ENCODE results near the gene LCLAT1.
A peak's percentile ranks its signal among the peaks of the same experiment; 100 is the strongest.
"Not testable (repeated sequence)": the region's sequence is repeated elsewhere in the genome, so short reads cannot be mapped to it uniquely, and the experiment has no call there.

LCLAT1 gene

DNA sequence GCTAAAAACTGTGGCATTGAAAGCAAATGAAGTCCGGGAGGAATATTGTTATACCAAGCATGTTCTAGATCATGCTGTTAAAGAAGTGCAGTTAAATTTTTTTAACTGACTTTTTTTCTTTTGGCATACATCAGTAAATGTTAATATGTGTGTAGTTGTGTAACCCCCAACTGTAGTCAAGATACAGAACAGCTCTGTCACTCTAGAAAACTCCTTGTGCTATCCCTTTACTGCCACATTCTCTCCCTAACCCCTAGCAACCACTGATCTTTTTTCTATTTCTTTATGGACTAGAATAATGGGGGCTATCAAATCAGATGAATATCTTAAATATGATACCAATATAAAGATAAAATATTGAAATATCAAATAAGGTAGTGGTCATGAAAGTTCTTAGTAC, 46.4 kb downstream of the LCLAT1 start:
- Histone ChIP-seq H3K4me3 (ENCODE audit: low read depth, low read length) (no peak overlapping the region), H3K36me3 (replicated peaks) (no peaks in the 10 kb centered on the region), H3K27ac (no peak overlapping the region), H3K27me3 (replicated peaks) (no peaks in the 10 kb centered on the region)
- TF ChIP-seq, protein P1, sequence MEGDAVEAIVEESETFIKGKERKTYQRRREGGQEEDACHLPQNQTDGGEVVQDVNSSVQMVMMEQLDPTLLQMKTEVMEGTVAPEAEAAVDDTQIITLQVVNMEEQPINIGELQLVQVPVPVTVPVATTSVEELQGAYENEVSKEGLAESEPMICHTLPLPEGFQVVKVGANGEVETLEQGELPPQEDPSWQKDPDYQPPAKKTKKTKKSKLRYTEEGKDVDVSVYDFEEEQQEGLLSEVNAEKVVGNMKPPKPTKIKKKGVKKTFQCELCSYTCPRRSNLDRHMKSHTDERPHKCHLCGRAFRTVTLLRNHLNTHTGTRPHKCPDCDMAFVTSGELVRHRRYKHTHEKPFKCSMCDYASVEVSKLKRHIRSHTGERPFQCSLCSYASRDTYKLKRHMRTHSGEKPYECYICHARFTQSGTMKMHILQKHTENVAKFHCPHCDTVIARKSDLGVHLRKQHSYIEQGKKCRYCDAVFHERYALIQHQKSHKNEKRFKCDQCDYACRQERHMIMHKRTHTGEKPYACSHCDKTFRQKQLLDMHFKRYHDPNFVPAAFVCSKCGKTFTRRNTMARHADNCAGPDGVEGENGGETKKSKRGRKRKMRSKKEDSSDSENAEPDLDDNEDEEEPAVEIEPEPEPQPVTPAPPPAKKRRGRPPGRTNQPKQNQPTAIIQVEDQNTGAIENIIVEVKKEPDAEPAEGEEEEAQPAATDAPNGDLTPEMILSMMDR (IDR thresholded peaks at IDR 0.05; ENCODE audit: low read depth, low read length, missing control alignments): no peak
- in situ Hi-C loops (cut with HindIII; ENCODE audit: low pct_ligation_motif_present, low sequenced_read_pairs): no loop called here
- DNase-seq: no peak

DNA sequence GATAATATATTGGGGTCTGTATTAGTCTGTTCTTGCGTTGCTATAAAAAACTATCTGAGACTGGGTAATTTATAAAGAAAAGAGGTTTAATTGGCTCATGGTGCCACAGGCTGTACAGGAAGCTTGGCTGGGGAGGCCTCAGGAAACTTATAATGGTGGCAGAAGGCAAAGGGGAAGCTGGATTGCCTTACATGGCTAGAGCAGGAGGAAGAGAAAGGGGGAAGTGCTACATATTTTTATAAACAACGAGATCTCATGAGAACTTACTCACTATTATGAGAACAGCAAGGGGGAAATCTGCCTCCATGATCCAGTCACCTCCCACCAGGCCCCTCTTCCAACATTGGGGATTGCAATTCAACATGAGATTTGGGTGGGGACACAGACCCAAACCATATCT, 48.9 kb downstream of the LCLAT1 start:
- in situ Hi-C loops (cut with HindIII; ENCODE audit: low pct_ligation_motif_present, low sequenced_read_pairs); H3K4me3 ChIP-seq (ENCODE audit: low read depth, low read length); DNase-seq; H3K27me3 ChIP-seq (replicated peaks); H3K27ac ChIP-seq; H3K36me3 ChIP-seq (replicated peaks): not testable (repeated sequence)

DNA sequence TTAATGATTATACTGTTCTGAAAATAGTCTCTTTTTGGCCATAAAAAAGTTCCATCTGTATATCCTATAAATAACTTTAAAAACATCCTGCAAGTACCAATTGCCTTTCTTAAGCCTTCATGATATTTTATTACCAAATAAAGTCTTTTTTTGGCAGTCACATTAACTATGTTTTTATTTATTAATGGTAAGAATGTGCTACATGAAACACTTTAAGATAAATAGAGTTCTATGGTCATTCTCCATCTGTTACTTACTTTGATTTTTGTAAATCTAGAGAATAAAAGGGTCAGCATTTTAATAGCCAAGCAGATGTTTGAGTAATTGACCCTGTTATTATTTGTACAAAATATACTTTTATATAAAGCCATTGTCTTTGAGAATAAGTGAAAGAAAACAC, 52.6 kb downstream of the LCLAT1 start:
- no peak overlapping the region for H3K4me3 ChIP-seq (ENCODE audit: low read depth, low read length)
- TF ChIP-seq, protein P1 (IDR thresholded peaks at IDR 0.05; ENCODE audit: low read depth, low read length, missing control alignments): no peak
- DNase-seq: no peak
- H3K36me3 ChIP-seq (replicated peaks): no peaks in the 10 kb centered on the region
- no peak overlapping the region for H3K27ac ChIP-seq
- H3K27me3 ChIP-seq (replicated peaks): no peaks in the 10 kb centered on the region
- in situ Hi-C loops (cut with HindIII; ENCODE audit: low pct_ligation_motif_present, low sequenced_read_pairs): no loop called here

DNA sequence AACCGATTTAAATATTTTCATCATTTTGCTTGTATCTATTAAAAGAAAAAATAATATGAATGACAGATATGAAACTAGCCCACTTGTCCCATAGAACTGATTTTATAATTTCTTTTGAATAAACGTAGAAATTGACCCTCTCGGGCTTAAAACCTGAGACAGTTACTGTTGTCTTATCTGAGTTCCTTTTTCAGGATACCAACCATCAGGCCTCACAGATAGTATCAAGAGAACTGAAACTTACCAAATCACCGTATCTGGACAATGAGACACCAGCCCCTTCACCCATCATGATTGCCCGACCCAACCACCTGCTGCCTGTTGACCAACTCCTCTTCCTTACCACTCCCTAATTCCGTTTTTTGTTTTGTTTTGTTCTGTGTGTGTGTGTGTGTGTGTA, 53.7 kb downstream of the LCLAT1 start:
- TF ChIP-seq, protein P1 (IDR thresholded peaks at IDR 0.05; ENCODE audit: low read depth, low read length, missing control alignments): no peak
- no peaks in the 10 kb centered on the region for H3K27me3 ChIP-seq (replicated peaks)
- no peak overlapping the region for H3K4me3 ChIP-seq (ENCODE audit: low read depth, low read length)
- no peak overlapping the region for H3K27ac ChIP-seq
- H3K36me3 ChIP-seq (replicated peaks): no peaks in the 10 kb centered on the region
- in situ Hi-C loops (cut with HindIII; ENCODE audit: low pct_ligation_motif_present, low sequenced_read_pairs): no loop called here
- DNase-seq: no peak

DNA sequence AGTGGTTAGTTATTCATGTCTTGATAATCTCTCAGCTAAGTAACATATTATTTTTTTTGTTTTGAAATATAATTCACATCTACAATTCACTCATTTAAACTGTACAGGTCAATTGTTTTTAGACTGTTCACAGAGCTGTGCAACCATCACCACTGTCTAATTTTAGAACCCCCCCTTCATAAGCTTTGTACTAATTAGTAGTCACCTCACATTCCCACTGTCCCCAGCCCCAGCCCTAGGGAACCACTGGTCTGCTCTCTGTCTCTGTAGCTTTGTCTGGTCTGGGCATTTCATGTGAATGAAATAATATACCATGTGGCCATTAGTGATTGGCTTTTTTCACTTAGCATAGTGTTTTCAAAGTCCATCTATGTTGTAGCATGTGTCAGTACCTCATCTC, 55.3 kb downstream of the LCLAT1 start:
- in situ Hi-C loops (cut with HindIII; ENCODE audit: low pct_ligation_motif_present, low sequenced_read_pairs): no loop called here
- Histone ChIP-seq H3K36me3 (replicated peaks) (no peaks in the 10 kb centered on the region), H3K4me3 (ENCODE audit: low read depth, low read length) (no peak overlapping the region), H3K27me3 (replicated peaks) (no peaks in the 10 kb centered on the region), H3K27ac (no peak overlapping the region)
- TF ChIP-seq, protein P1 (IDR thresholded peaks at IDR 0.05; ENCODE audit: low read depth, low read length, missing control alignments): no peak
- DNase-seq: no peak

DNA sequence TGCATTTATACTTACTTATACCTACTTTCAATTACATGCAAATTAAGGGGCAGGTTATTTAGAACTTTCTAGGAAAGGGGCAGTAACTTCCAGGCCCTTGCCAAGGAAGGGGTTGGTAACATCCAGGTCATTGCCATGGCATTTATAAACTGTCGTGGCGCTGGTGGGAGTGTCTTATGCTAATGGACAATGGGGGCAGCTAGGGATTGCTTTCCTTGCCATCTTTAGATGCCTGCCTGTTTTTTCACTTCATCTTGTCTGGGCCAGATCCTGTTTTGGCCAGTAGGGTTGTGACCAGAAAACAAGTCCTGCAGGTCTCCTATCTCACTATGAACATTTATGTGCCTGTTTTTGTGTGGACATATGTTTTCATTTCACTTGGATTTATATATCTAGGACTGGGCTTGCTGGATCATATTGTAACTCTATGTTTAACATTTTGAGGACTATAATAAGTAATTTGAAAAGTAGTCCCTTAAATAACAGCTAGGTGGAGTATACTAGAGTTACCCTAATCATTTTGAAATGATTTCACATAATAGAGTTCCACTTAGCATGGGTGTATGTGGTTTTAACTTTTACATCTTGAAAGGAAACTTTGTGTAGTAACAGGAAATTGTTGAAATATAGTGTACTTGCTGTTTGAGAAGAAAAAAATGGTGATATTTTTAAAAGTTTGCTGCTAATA, 56.1 kb downstream of the LCLAT1 start:
- H3K27ac ChIP-seq: no peak overlapping the region
- no peak overlapping the region for H3K4me3 ChIP-seq (ENCODE audit: low read depth, low read length)
- in situ Hi-C loops (cut with HindIII; ENCODE audit: low pct_ligation_motif_present, low sequenced_read_pairs): no loop called here
- TF ChIP-seq, protein P1 (IDR thresholded peaks at IDR 0.05; ENCODE audit: low read depth, low read length, missing control alignments): peak; percentile 20
- DNase-seq: no peak
- no peaks in the 10 kb centered on the region for H3K36me3 ChIP-seq (replicated peaks)
- H3K27me3 ChIP-seq (replicated peaks): no peaks in the 10 kb centered on the region
